GM12878 (cell line): ENCODE results near the gene ERC2. TPM values are rescaled to one million over a fixed set of nuclear protein-coding genes. Genes with fewer than 3 reads are reported as not detected.

Experiments used
- ATAC-seq: fragments of 200-7000 bp; cut with Tn5 transposase; 3 replicates; pipeline ENCODE4 v1.9.1; 2020; ENCODE audit warnings: mild to moderate bottlenecking, moderate library complexity
- BruUV-seq: library from RNA; stranded (reverse); fragments of 400-500 nt; replicated peaks from 2 replicates; lab custom pipeline; 2021; lab: Mats Ljungman, UMichigan
- CTCF ChIA-PET: fragments of 300-600 bp; sonication (Branson Sonifier 250); formaldehyde crosslinking; extraction: SDS; loops from one replicate; lab custom pipeline; 2021; ENCODE audit warnings: inconsistent platforms; lab: Yijun Ruan, JAX
- POLR2A ChIA-PET: fragments of 350-600 bp; formaldehyde crosslinking; extraction: SDS; loops from one replicate; lab custom pipeline; 2021; ENCODE audit warnings: inconsistent platforms; lab: Charles Lee
- RAD21 ChIA-PET: fragments of 300-600 bp; sonication (Branson Sonifier 250); formaldehyde crosslinking; loops from one replicate; lab custom pipeline; 2023; ENCODE audit warnings: antibody characterized with exemption; ENCODE audit not compliant: unreplicated experiment; lab: Charles Lee
- SMC1A ChIA-PET: fragments of 300-600 bp; sonication (Branson Sonifier 250); formaldehyde crosslinking; loops from one replicate; lab custom pipeline; 2023; ENCODE audit not compliant: unreplicated experiment, uncharacterized antibody; lab: Charles Lee
- DNase-seq: peaks from one replicate; pipeline ENCODE4 v3.0.0-alpha.2; 2011; ENCODE audit warnings: low read depth, low spot score
- FAIRE-seq: peaks from 3 replicates; lab custom pipeline; 2011; peaks lifted over from hg19 to GRCh38; lab: Jason Lieb, UNC
- H2AFZ ChIP-seq: 2 replicates; pipeline ENCODE4 v1.6.0; 2011; ENCODE audit warnings: low read depth, low read length, control low read depth; ENCODE audit not compliant: control insufficient read depth
- H3K27ac ChIP-seq: 2 replicates; pipeline ENCODE4 v1.5.1; 2011; ENCODE audit warnings: control low read depth; ENCODE audit not compliant: control insufficient read depth, insufficient read depth
- H3K27me3 ChIP-seq, 2 experiments: replicated peaks in 1 of 2; 2 replicates each; pipeline versions ENCODE4 v1.6.0 to v1.6.1; 2011; ENCODE audit warnings: low read length in 1 of 2; ENCODE audit not compliant: control insufficient read depth in 2 of 2, insufficient read depth in 2 of 2
- H3K36me3 ChIP-seq, 2 experiments: 2 replicates each; pipeline ENCODE4 v1.5.1; 2011; ENCODE audit warnings: low read length in 1 of 2; ENCODE audit not compliant: control insufficient read depth in 2 of 2, insufficient read depth in 2 of 2
- H3K4me1 ChIP-seq: 2 replicates; pipeline ENCODE4 v1.6.1; 2011; ENCODE audit warnings: mild to moderate bottlenecking, low read length, moderate library complexity, mixed read lengths; ENCODE audit not compliant: control insufficient read depth, insufficient read depth
- H3K4me2 ChIP-seq: 2 replicates; pipeline ENCODE4 v1.6.0; 2011; ENCODE audit warnings: control low read depth; ENCODE audit not compliant: control insufficient read depth, insufficient read depth
- H3K4me3 ChIP-seq: fragments of 200-600 bp; sonication (generic); 2 replicates; pipeline ENCODE4 v1.5.1; 2016
- H3K79me2 ChIP-seq: 2 replicates; pipeline ENCODE4 v1.6.0; 2011; ENCODE audit warnings: low read length; ENCODE audit not compliant: control insufficient read depth, insufficient read depth
- H3K9ac ChIP-seq: 2 replicates; pipeline ENCODE4 v1.8.0; 2011; ENCODE audit warnings: low read length, control low read depth, mixed read lengths; ENCODE audit not compliant: control insufficient read depth, insufficient read depth
- H3K9me3 ChIP-seq: replicated peaks from 3 replicates; pipeline ENCODE4 v1.5.1; 2011; ENCODE audit warnings: mild to moderate bottlenecking, low read length; ENCODE audit not compliant: control insufficient read depth, insufficient read depth
- H4K20me1 ChIP-seq: 2 replicates; pipeline ENCODE4 v1.6.0; 2011; ENCODE audit not compliant: control insufficient read depth, insufficient read depth
- BHLHE40 ChIP-seq, 2 experiments: fragments of 450-650 bp in 1 of 2; IDR thresholded peaks; 2 replicates each; pipeline ENCODE4 v1.6.1; 2011 to 2017; ENCODE audit warnings: low read depth in 2 of 2, borderline replicate concordance in 1 of 2, improper control_type of control experiment in 1 of 2, low read length in 1 of 2, mild to moderate bottlenecking in 1 of 2
- CREM ChIP-seq: IDR thresholded peaks from 2 replicates; pipeline ENCODE4 v1.6.1; 2014; ENCODE audit warnings: antibody characterized with exemption, low read depth
- POU2F2 ChIP-seq: IDR thresholded peaks from 3 replicates; pipeline ENCODE4 v1.6.1; 2011; ENCODE audit warnings: low read depth, mild to moderate bottlenecking, low read length, borderline replicate concordance
- STAT1 ChIP-seq: fragments of 450-650 bp; conservative IDR thresholded peaks from 2 replicates; pipeline ENCODE4 v1.6.1; 2014; ENCODE audit warnings: antibody characterized with exemption, mild to moderate bottlenecking
- TAF1 ChIP-seq: IDR thresholded peaks from 2 replicates; pipeline ENCODE4 v1.6.1; 2011; ENCODE audit warnings: mild to moderate bottlenecking, low read depth, low read length, borderline replicate concordance
- ZBED1 ChIP-seq: IDR thresholded peaks from 2 replicates; pipeline ENCODE4 v1.6.1; 2016; ENCODE audit warnings: borderline replicate concordance
- WGBS: methylation state at CpG from one replicate; pipeline ENCODE4 v1.1.6; 2016; ENCODE audit warnings: low lambda C conversion rate; ENCODE audit not compliant: insufficient replicate concordance, insufficient coverage; ENCODE audit errors: missing lambda C conversion rate; 5-methylcytosine and 5-hydroxymethylcytosine counted together
- in situ Hi-C: fragments of 300-500 bp; cut with MboI; formaldehyde crosslinking; loops from 9 replicates; pipeline ENCODE4 v1.14.3; 2018; ENCODE audit warnings: mixed read lengths
- intact Hi-C: fragments of 100-400 bp; cut with micrococcal nuclease; formaldehyde crosslinking; loops from one replicate; pipeline ENCODE4 v1.14.2; 2022; ENCODE audit not compliant: unreplicated experiment
- polyA plus RNA-seq, 11 experiments: library from polyadenylated mRNA; depleted of rRNA in 4 of 11; unstranded in 6 of 11; stranded (reverse) in 5 of 11; fragments of >200 nt; fragmentation: Nextera tagmentation in 4 of 11; fragmentation: Illumina TruSeq in 1 of 11; extraction: Ambion mirVana in 4 of 11; extraction: Trizol in 1 of 11; gene quantifications; 1 replicate in 1 of 11; 2 replicates in 10 of 11; pipeline versions ENCODE4 v1.2.1 to v1.2.3, GENCODE V29; 2011 to 2016; ENCODE audit warnings: inconsistent platforms in 2 of 11, missing spikeins in 2 of 11, low read depth in 1 of 11
- total RNA-seq, 4 experiments: library from RNA; depleted of rRNA in 3 of 4; stranded (reverse); fragments of >200 nt in 3 of 4; fragmentation: Illumina TruSeq in 1 of 4; extraction: Trizol in 1 of 4; gene quantifications; 2 replicates each; pipeline versions ENCODE4 v1.2.1 to v1.2.3, GENCODE V29; 2013 to 2021

Gene ERC2
- total and polyA plus RNA-seq, 10 of the 15 experiments (the other 5 are each of a cell fraction or from before 2014, with no cell fraction given), result 0.06 to 1.4 (median 0.12) TPM; not detected in 3

GRCh38 chr3:55725681-55726500, 742.4 kb downstream of the ERC2 start:
- ChIA-PET CTCF (interaction anchor here (0.6 to 0.9 kb wide), 2 partner anchors 178 to 1557 kb away, joined by 3 read pairs; no protein-coding TSS in a partner anchor), POLR2A (no interaction called here)
- intact Hi-C loops, result loop anchor here (10.0 kb wide), 1 partner anchor 871 kb away; no protein-coding TSS in a partner anchor
- Histone ChIP-seq H3K9me3 (no peaks in the 10 kb centered on the region), H4K20me1 (no peaks in the 10 kb centered on the region), H3K27ac (no peak overlapping the region), H3K9ac (no peak overlapping the region), H3K79me2 (no peaks in the 10 kb centered on the region), H3K4me2 (peak overlapping the region; percentile 62; the same call in 1 of the 2 replicates)
- WGBS, result 2% methylated on average over 3 of the region's 3 CpGs
- ATAC-seq, result no peak
- in situ Hi-C loops, result loop anchor here (10.0 kb wide), 1 partner anchor 871 kb away; no protein-coding TSS in a partner anchor
- TF ChIP-seq TAF1, result no peak
- no peak for TF ChIP-seq POU2F2
- no peak for TF ChIP-seq CREM
- TF ChIP-seq ZBED1, result no peak
- TF ChIP-seq STAT1, result no peak
- no peak for TF ChIP-seq BHLHE40 (IDR thresholded peaks at IDR 0.05; ENCODE audit: borderline replicate concordance in 1 of 2, low read depth in 2 of 2, low read length in 1 of 2)
- TF ChIP-seq, all 136 proteins: peak for 0
- ChIA-PET RAD21 (no interaction called here), SMC1A (no interaction called here)
- no peak for FAIRE-seq
- Histone ChIP-seq H3K4me1 (peaks cover 42% of the 10 kb centered on the region), H3K27me3 (0 out of 4 replicates have a peak, but pooled peaks cover 0 to 1% of the 10 kb centered on the region in 2 experiments), H2AFZ (no peak overlapping the region; the same call in 1 of the 2 replicates), H3K36me3 (no peaks in the 10 kb centered on the region), H3K4me3 (no peak overlapping the region)
- no TSS peak for BruUV-seq
- no peak for DNase-seq
